Vagina (tissue), 2 donors: ENCODE results near the gene ZNF628. TPM values are rescaled to one million over a fixed set of nuclear protein-coding genes. Genes with fewer than 3 reads are reported as not detected.

Source experiments
- DNase-seq, 2 donors: peaks; one replicate each; pipeline ENCODE4 v3.0.0-alpha.2; 2017; ENCODE audit errors: extremely low spot score in 2 of 2
- H3K27ac ChIP-seq: fragments of 200-600 bp; sonication (generic); one replicate; pipeline ENCODE4 v1.5.1; 2019
- H3K27me3 ChIP-seq: fragments of 200-600 bp; sonication (generic); one replicate; pipeline ENCODE4 v1.5.1; 2019
- H3K36me3 ChIP-seq, 2 donors: fragments of 200-600 bp; sonication (generic); one replicate each; pipeline ENCODE4 v1.5.1; 2017 to 2019
- H3K4me1 ChIP-seq: fragments of 200-600 bp; sonication (generic); one replicate; pipeline ENCODE4 v1.5.1; 2019
- H3K4me3 ChIP-seq, 2 donors: fragments of 200-600 bp; sonication (generic); 1 replicate in 1 of 2; 2 replicates in 1 of 2; pipeline ENCODE4 v1.5.1; 2016 to 2019
- H3K9me3 ChIP-seq: fragments of 200-600 bp; sonication (generic); one replicate; pipeline ENCODE4 v1.5.1; 2019
- POLR2A ChIP-seq, 2 donors: fragments of 450-650 bp; IDR thresholded peaks; one replicate each; pipeline ENCODE4 v1.6.1; 2017; ENCODE audit warnings: antibody characterized with exemption in 2 of 2, mild to moderate bottlenecking in 2 of 2, moderate library complexity in 2 of 2
- POLR2AphosphoS5 ChIP-seq, 2 donors: sonication (generic); formaldehyde crosslinking; IDR thresholded peaks; one replicate each; pipeline ENCODE4 v1.9.0; 2017; ENCODE audit warnings: antibody characterized with exemption in 2 of 2, mild to moderate bottlenecking in 2 of 2, low read depth in 1 of 2; ENCODE audit not compliant: insufficient read depth in 1 of 2
- intact Hi-C: fragments of 100-400 bp; cut with DNase I; formaldehyde crosslinking; loops from one replicate; pipeline ENCODE4 v1.15.1; 2023
- total RNA-seq: library from RNA; depleted of rRNA; stranded (reverse); fragments of >200 nt; gene quantifications from one replicate; pipeline ENCODE4 v1.2.3, GENCODE V29; 2016
- TF ChIP-seq, protein P1 (sequence below), 3 experiments: fragments of 450-650 bp in 2 of 3; fragments of 200-600 bp in 1 of 3; sonication (generic) in 1 of 3; IDR thresholded peaks; one replicate each; pipeline ENCODE4 v1.5.1; 2017 to 2019; ENCODE audit warnings: antibody characterized with exemption in 3 of 3, mild to moderate bottlenecking in 2 of 3, moderate library complexity in 2 of 3

Gene ZNF628
- total RNA-seq, 1 donor from 2014 or later, result 2.7 TPM

DNA sequence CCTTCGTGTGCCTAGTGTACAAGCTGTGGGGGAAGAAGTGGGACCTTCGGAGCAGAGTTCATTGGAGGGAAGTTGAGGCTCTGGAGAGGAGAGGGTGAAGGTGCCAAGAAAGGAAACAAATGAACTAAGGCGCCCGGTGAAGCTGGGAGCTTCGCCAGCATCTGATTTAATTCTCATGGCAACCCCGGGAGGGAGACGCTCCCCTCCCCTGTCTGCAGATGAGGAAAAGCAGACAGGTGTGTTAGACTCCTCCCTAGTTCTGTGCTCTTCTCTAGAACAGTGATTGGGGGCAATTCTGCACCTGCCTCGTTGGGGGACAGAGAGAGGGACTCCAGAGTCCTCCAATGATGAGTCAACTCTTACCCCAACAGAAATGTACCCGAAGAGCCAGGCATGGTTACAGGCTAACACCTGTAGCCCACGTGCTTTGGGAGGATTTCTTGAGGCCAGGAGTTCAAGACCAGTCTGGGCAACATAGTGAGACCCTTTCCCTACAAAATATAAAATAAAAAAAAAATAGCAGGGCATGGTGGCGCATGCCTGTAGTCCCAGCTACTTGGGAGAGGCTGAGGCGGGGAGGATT lies 16.0 kb downstream of the ZNF628 start:
- Histone ChIP-seq H3K27ac (peak overlapping the region; percentile 96), H3K4me3 (no peak overlapping the region), H3K27me3 (no peaks in the 10 kb centered on the region), H3K36me3 (no peaks in the 10 kb centered on the region), H3K4me1 (peaks cover 60% of the 10 kb centered on the region), H3K9me3 (no peaks in the 10 kb centered on the region)
- DNase-seq, result no peak
- TF ChIP-seq, protein P1, sequence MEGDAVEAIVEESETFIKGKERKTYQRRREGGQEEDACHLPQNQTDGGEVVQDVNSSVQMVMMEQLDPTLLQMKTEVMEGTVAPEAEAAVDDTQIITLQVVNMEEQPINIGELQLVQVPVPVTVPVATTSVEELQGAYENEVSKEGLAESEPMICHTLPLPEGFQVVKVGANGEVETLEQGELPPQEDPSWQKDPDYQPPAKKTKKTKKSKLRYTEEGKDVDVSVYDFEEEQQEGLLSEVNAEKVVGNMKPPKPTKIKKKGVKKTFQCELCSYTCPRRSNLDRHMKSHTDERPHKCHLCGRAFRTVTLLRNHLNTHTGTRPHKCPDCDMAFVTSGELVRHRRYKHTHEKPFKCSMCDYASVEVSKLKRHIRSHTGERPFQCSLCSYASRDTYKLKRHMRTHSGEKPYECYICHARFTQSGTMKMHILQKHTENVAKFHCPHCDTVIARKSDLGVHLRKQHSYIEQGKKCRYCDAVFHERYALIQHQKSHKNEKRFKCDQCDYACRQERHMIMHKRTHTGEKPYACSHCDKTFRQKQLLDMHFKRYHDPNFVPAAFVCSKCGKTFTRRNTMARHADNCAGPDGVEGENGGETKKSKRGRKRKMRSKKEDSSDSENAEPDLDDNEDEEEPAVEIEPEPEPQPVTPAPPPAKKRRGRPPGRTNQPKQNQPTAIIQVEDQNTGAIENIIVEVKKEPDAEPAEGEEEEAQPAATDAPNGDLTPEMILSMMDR (IDR thresholded peaks at IDR 0.05), result no peak
- TF ChIP-seq POLR2AphosphoS5 (IDR thresholded peaks at IDR 0.05; ENCODE audit: insufficient read depth in 1 of 2, low read depth in 1 of 2), result no peak
- TF ChIP-seq POLR2A (IDR thresholded peaks at IDR 0.05), result no peak
- intact Hi-C loops, result no loop called here

DNA sequence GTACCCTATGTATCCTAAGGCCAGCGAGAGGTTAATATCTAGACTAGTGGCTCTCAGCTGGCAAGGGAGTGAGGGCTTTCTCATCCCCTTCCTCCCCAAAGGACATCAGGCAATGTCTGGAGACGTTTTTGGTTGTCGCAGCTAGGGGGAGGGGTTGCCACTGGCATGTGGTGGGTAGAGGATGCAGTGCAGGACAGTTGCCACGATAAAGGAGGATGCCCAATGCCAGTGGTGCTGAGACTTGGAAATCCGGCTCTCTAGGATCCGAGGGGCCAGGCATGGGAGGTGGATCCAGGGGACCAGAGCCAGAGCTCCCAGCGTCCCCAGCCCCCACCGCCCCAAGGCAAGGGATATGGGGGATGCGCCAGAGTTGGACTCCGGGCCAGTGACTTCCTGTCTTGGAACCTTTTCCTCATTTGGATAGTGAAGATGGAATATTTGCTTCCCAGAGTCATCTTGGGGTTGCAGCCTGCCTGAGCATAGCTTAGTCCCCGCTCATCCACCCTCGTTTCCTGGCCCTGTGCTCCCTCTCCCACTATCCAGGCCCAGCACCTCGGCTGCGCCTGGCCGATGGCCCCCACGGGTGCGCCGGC lies 16.7 kb downstream of the ZNF628 start:
- peak overlapping the region; percentile 96 for H3K27ac ChIP-seq
- H3K27me3 ChIP-seq, result no peaks in the 10 kb centered on the region
- H3K9me3 ChIP-seq, result no peaks in the 10 kb centered on the region
- intact Hi-C loops, result no loop called here
- H3K4me3 ChIP-seq, result peak overlapping the region; percentile 48 to 54
- TF ChIP-seq POLR2AphosphoS5 (IDR thresholded peaks at IDR 0.05; ENCODE audit: insufficient read depth in 1 of 2, low read depth in 1 of 2) (peak; percentile 13 to 51), POLR2A (IDR thresholded peaks at IDR 0.05) (peak in 1 of 2 donors; percentile 25)
- TF ChIP-seq, protein P1 (IDR thresholded peaks at IDR 0.05), result no peak
- DNase-seq, result no peak
- no peaks in the 10 kb centered on the region for H3K36me3 ChIP-seq
- H3K4me1 ChIP-seq, result peaks cover 53% of the 10 kb centered on the region

DNA sequence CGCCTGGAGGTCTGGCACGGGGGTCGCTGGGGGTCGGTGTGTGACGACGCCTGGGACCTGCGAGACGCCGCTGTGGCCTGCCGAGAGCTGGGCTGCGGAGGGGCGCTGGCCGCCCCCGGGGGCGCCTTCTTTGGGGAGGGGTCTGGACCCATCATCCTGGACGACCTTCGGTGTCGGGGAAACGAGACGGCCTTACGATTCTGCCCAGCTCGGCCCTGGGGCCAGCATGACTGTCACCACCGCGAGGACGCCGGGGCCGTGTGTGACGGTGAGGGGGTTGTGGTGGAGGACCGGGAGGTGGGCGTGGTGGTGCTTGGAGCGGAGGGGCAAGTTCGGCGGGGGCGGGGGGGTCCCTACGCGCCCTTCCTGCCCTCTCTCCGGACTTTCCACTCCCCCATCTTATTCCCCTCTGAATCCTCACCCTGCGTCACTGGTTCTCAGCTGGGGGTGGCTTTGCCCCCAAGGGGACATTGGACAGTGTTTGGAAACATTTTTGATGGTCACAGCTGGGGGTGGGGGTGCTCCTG lies 17.3 kb downstream of the ZNF628 start:
- Histone ChIP-seq H3K4me3 (peak overlapping the region; percentile 48 to 54), H3K4me1 (peaks cover 47% of the 10 kb centered on the region), H3K27ac (peak overlapping the region; percentile 96), H3K9me3 (no peaks in the 10 kb centered on the region), H3K36me3 (no peaks in the 10 kb centered on the region), H3K27me3 (no peaks in the 10 kb centered on the region)
- no peak for DNase-seq
- intact Hi-C loops, result no loop called here
- TF ChIP-seq POLR2AphosphoS5 (IDR thresholded peaks at IDR 0.05; ENCODE audit: insufficient read depth in 1 of 2, low read depth in 1 of 2) (no peak), POLR2A (IDR thresholded peaks at IDR 0.05) (no peak)
- TF ChIP-seq, protein P1 (IDR thresholded peaks at IDR 0.05), result no peak

DNA sequence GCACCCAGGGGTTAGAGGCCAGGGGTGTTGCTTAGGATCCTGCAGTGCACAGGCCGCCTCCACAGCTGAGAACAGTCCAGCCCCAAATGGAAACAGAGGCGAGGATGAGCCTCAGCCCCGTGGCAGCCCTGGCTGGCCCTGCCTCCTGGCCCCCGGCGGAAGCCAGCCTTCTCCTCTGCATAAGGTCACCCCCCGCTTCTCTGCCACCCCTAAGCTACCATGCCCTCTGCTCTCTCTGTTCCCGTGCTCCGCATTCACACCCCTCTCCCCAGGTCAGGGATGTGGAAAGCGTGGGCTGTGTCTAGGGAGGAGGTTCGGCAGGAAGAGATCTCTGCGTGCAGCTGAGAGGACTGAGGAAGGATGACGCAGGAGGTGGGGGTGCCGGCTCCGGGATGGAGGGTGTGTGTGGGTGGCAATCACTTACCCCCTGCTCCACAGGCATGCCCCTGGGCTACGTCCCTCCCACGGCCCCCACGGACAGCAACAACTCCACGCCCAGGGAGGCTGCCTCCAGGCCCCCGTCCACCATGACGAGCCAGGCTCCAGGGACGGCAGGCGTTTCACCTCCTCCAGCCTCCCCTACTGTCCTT lies 17.9 kb downstream of the ZNF628 start:
- peaks cover 42% of the 10 kb centered on the region for H3K4me1 ChIP-seq
- H3K4me3 ChIP-seq, result peak overlapping the region; percentile 48 to 54
- peak overlapping the region; percentile 96 for H3K27ac ChIP-seq
- TF ChIP-seq, protein P1 (IDR thresholded peaks at IDR 0.05), result no peak
- TF ChIP-seq POLR2A (IDR thresholded peaks at IDR 0.05), result peak in 1 of 2 donors; percentile 29
- peak in 1 of 2 donors; percentile 89 for TF ChIP-seq POLR2AphosphoS5 (IDR thresholded peaks at IDR 0.05; ENCODE audit: insufficient read depth in 1 of 2, low read depth in 1 of 2)
- H3K9me3 ChIP-seq, result no peaks in the 10 kb centered on the region
- H3K36me3 ChIP-seq, result no peaks in the 10 kb centered on the region
- intact Hi-C loops, result no loop called here
- DNase-seq, result peak in 1 of 2 donors; percentile 91
- H3K27me3 ChIP-seq, result no peaks in the 10 kb centered on the region
